T-helper 2 cell (primary cell): ENCODE data around the gene NOC2L.
"Not testable (repeated sequence)": the region's sequence is repeated elsewhere in the genome, so short reads cannot be mapped to it uniquely, and the experiment has no call there.

Experiments used
- DNase-seq, 5 experiments: peaks; one replicate each; pipeline versions ENCODE4 v3.0.0 to v3.0.0-alpha.2; 2012 to 2022

The NOC2L gene

GRCh38 chr1:993379-993995 lies 34.4 kb upstream of the NOC2L start:
- DNase-seq = no peak

GRCh38 chr1:992362-992761 lies 33.3 kb upstream of the NOC2L start:
- DNase-seq = peak in 1 of 5 experiments; percentile 30

- DNase-seq = no peak
Observed at GRCh38 chr1:991895-992294, 32.8 kb upstream of the NOC2L start.

GRCh38 chr1:991275-991674 lies 32.2 kb upstream of the NOC2L start:
- DNase-seq = not testable (repeated sequence)

GRCh38 chr1:988061-988460 lies 29.0 kb upstream of the NOC2L start:
- DNase-seq = not testable (repeated sequence)

- no peak for DNase-seq
Observed at GRCh38 chr1:985126-985525, 26.1 kb upstream of the NOC2L start.

- no peak for DNase-seq
Observed at GRCh38 chr1:984476-984814, 25.4 kb upstream of the NOC2L start.

- peak in 3 of 5 experiments; percentile 42 to 53 (median 47) for DNase-seq
Observed at GRCh38 chr1:983798-984475, 24.9 kb upstream of the NOC2L start.

- DNase-seq = no peak
Observed at GRCh38 chr1:982765-983436, 23.8 kb upstream of the NOC2L start.

- no peak for DNase-seq
Observed at GRCh38 chr1:981955-982558, 23.0 kb upstream of the NOC2L start, which contains the start of gene PERM1. PERM1 (minus strand) TSS chr1:982093; CDS start chr1:981029, 1,064 bp downstream.

GRCh38 chr1:981491-981954 lies 22.5 kb upstream of the NOC2L start:
- no peak for DNase-seq

GRCh38 chr1:980602-981395 lies 21.7 kb upstream of the NOC2L start:
- DNase-seq = no peak

GRCh38 chr1:980137-980571 lies 21.1 kb upstream of the NOC2L start:
- no peak for DNase-seq

- DNase-seq = no peak
Observed at GRCh38 chr1:979744-980072, 20.7 kb upstream of the NOC2L start.

- DNase-seq = no peak
Observed at GRCh38 chr1:978835-979743, 20.0 kb upstream of the NOC2L start.

GRCh38 chr1:978069-978834 lies 19.2 kb upstream of the NOC2L start:
- DNase-seq = no peak

GRCh38 chr1:976791-977190 lies 17.7 kb upstream of the NOC2L start:
- DNase-seq = not testable (repeated sequence)

GRCh38 chr1:975896-976683 lies 17.0 kb upstream of the NOC2L start:
- peak in 4 of 5 experiments; percentile 28 to 69 (median 50) for DNase-seq

GRCh38 chr1:975365-975764 lies 16.3 kb upstream of the NOC2L start:
- DNase-seq = no peak
